GM21528 (cell line): Measurements from ENCODE around the gene LGMN.
A peak's percentile ranks its signal among the peaks of the same experiment; 100 is the strongest.
"Not testable (repeated sequence)": the region's sequence is repeated elsewhere in the genome, so short reads cannot be mapped to it uniquely, and the experiment has no call there.

Source experiments
- ATAC-seq: cut with Tn5 transposase; IDR thresholded peaks from one replicate; pipeline ENCODE4 v1.9.1; 2021; ENCODE audit warnings: mild to moderate bottlenecking, moderate library complexity; ENCODE audit not compliant: unreplicated experiment, low FRiP score

The LGMN gene

DNA sequence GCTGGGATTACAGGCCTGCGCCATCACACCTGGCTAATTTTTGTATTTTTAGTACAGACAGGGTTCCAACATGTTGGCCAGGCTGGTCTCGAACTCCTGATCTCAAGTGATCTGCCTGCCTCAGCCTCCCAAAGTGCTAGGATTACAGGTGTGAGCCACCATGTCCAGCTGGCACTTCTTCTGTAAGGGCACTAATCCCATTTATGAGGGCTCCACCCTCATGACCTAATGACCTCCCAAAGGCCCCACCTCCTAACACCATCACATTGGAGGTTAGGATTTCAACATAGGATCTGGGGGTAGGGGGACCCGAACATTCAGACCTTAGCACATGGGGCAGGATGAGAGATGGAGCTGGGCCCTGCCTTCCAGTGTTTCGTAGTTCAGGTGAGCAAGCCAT is 68.1 kb downstream of the LGMN start:
- not testable (repeated sequence) for ATAC-seq

DNA sequence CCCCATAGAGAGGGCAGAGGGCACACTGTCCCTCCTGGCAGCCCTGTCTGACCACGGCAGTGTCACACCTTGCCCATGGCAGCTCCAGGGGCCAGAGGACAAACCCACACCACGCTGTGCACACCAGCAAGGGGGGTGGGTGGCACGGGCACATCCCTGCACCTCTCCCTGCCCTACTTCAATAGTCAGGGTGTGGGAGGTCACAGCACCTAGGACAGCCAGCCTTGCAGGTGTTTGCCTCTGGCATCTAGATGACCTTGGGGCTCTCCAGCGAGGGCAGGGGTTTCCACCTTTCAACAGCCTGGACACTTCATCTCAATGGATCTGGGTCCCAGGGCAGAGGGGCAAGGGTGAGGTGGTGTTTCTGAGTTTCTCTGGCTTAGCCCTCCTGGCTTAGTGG is 69.2 kb downstream of the LGMN start:
- no peak for ATAC-seq

DNA sequence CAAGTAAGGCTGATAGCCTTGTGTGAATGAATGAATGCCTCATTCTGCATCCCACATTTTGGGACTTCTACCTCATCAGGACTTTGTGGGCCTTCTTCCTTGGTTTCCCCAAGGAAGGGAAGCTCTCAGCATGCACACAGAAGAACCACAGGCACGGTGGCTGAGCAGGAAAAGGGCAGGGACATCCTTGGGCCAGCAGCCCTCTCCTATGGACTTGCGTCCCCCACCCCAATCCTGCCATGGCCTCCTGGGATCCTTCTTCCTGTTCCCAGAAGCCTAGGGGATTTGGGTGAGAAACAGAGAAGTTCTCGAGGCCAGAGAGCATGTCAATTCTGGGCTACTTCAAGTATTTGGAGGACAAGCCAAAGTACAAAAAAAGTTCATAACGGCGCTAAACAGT is 69.7 kb downstream of the LGMN start:
- ATAC-seq, result no peak

- ATAC-seq, result no peak
Observed at GRCh38 chr14:92677955-92678354, 70.5 kb downstream of the LGMN start.

DNA sequence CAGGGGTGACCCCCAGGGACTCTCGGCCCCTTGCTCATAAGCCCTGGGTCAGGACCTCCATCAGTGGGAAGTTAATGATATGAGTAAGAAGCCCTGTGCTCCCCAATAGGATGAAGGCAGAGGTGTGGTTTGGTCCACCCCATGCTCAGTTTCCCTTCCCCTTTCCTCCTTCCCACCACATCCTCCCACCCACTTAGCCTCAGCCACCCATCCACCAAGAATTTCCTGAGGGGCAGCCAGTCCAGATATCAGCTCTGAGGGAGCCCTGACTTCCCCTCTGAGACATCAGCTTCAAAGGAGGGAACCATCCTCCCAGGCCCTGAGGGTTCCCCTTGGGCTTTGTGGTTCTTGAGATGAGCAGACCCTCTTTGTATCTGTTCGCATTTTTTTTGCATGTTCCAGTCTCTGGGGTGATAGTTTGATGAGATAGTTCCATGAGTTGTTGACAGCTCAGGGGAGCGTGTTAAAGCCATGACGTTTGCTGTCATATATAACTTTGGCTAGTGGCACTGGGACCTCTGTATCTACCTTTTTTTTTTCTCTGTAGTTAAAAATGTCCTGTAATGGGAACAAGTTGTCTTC is 71.2 kb downstream of the LGMN start:
- peak; percentile 78 for ATAC-seq

GRCh38 chr14:92676403-92677086 is 71.9 kb downstream of the LGMN start:
- ATAC-seq, result no peak

GRCh38 chr14:92675976-92676375 is 72.5 kb downstream of the LGMN start:
- ATAC-seq, result no peak

- ATAC-seq, result no peak
Observed at GRCh38 chr14:92675421-92675820, 73.0 kb downstream of the LGMN start.

DNA sequence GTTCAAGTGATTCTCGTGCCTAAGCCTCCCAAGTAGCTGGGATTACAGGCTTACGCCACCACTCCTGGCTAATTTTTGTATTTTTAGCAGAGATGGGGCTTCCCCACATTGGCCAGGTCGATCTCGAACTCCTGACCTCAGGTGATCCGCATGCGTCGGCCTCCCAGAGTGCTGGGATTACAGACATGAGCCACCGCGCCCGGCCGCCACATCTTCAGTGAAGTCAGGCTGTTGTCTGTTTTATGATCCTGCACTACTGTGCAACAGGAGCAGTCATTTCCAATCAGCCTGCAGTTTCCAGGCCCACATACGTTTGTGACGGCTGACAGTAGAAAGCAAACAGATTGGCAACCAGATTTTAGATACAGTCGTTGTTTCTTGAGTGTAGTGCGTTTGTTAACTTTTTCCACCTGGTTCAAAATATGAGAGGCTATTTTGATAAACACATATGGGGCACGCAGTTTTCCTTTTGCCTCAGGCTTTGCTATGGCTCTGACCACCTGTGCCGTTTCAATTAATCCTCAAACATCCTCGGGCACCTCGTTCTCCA is 74.8 kb downstream of the LGMN start:
- ATAC-seq, result no peak

GRCh38 chr14:92670643-92671366 is 77.6 kb downstream of the LGMN start:
- no peak for ATAC-seq

DNA sequence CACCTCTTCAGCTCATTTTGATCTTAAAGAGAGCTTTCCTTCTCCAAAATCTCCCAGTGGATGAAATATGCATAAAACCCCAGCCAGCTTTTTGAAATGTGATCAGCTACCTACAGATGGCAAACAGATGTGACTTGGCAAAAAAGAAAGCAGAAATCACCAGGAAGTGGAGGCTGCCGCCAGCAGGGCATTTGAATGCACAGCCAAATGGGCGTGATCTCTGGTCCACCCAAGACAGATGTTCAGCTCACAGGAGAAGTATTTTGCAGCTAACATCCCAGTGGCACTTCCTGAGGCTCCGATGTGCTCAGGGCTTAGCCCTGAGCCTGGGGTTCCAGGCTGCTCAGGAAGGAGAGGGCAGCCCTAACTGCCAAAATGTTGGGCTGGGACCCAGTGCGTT is 78.3 kb downstream of the LGMN start:
- no peak for ATAC-seq

GRCh38 chr14:92668276-92668973 is 80.0 kb downstream of the LGMN start:
- ATAC-seq, result no peak

- ATAC-seq, result no peak
Observed at GRCh38 chr14:92666251-92666650, 82.2 kb downstream of the LGMN start.

DNA sequence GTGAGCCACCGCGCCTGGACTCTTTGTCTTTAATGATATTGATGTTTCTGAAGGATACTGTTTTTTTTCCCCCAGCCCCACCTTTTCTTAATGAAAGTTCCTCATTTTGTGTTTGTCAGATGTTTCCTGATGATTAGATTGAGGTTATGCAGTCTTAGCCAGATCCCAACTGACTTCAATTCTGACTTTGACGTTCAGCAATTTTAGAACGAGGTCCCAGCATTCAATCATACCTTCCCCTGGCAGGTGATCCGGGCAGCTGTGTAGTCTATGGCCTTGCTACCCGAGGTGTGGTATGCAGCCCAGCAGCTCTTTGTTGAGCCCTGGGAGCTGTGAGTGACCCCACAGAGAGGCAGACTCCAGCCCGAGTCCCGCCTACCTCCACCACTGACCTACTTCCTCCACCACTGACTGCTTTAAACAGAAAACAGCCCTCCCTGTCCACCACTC is 82.7 kb downstream of the LGMN start:
- ATAC-seq, result no peak

- ATAC-seq, result no peak
Observed at GRCh38 chr14:92663049-92663448, 85.4 kb downstream of the LGMN start.

- no peak for ATAC-seq
Observed at GRCh38 chr14:92660571-92660970, 87.9 kb downstream of the LGMN start.

GRCh38 chr14:92659765-92660561 is 88.5 kb downstream of the LGMN start:
- ATAC-seq, result no peak

GRCh38 chr14:92658684-92659083 is 89.7 kb downstream of the LGMN start:
- no peak for ATAC-seq

GRCh38 chr14:92658160-92658559 is 90.3 kb downstream of the LGMN start:
- no peak for ATAC-seq
